Left colon (tissue), 2 donors: ENCODE data around the gene RBM27. TPM values are rescaled to one million over a fixed set of nuclear protein-coding genes. Genes with fewer than 3 reads are reported as not detected.
"Not testable (repeated sequence)": the region's sequence is repeated elsewhere in the genome, so short reads cannot be mapped to it uniquely, and the experiment has no call there.

Experiments
- ATAC-seq: fragments of 200-7000 bp; cut with Tn5 transposase; one replicate; pipeline ENCODE4 v1.9.1; 2020; ENCODE audit warnings: mild to moderate bottlenecking, moderate library complexity
- DNase-seq, 2 donors: peaks; one replicate each; pipeline ENCODE4 v3.0.0-alpha.2; 2020
- intact Hi-C, 2 donors: fragments of 100-400 bp; cut with DNase I in 1 of 2; cut with micrococcal nuclease in 1 of 2; formaldehyde crosslinking; loops; one replicate each; pipeline versions ENCODE4 v1.11.2 to v1.14.0; 2022; cut with DNase I, micrococcal nuclease
- long read RNA-seq: library from polyadenylated mRNA; unstranded; transcript quantifications from one replicate; pipeline ENCODE4 v2.0.0, GENCODE V29; 2021
- total RNA-seq, 2 donors: library from RNA; stranded (reverse); fragmentation: NEBNext Ultra II Directional; extraction: Animal tissue kit (Norgen Biotek cat#: 25700); gene quantifications; one replicate each; pipeline ENCODE4 v1.2.1, GENCODE V29; 2021
- donor health status: DM: no; HTN: no; CAD: no.
- donor health status: DM: yes; HTN: yes; CAD: no.

Gene RBM27, protein sequence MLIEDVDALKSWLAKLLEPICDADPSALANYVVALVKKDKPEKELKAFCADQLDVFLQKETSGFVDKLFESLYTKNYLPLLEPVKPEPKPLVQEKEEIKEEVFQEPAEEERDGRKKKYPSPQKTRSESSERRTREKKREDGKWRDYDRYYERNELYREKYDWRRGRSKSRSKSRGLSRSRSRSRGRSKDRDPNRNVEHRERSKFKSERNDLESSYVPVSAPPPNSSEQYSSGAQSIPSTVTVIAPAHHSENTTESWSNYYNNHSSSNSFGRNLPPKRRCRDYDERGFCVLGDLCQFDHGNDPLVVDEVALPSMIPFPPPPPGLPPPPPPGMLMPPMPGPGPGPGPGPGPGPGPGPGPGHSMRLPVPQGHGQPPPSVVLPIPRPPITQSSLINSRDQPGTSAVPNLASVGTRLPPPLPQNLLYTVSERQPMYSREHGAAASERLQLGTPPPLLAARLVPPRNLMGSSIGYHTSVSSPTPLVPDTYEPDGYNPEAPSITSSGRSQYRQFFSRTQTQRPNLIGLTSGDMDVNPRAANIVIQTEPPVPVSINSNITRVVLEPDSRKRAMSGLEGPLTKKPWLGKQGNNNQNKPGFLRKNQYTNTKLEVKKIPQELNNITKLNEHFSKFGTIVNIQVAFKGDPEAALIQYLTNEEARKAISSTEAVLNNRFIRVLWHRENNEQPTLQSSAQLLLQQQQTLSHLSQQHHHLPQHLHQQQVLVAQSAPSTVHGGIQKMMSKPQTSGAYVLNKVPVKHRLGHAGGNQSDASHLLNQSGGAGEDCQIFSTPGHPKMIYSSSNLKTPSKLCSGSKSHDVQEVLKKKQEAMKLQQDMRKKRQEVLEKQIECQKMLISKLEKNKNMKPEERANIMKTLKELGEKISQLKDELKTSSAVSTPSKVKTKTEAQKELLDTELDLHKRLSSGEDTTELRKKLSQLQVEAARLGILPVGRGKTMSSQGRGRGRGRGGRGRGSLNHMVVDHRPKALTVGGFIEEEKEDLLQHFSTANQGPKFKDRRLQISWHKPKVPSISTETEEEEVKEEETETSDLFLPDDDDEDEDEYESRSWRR
- 10 to 100 TPM; 17.6 to 20.1 TPM for total RNA-seq
- long read RNA-seq, full-length matches to known transcripts: 3 of 17 reads
- long read RNA-seq, partial matches to known transcripts: 9 of 17 reads
- long read RNA-seq, other reads (novel, unspliced or antisense): 5 of 17 reads

DNA sequence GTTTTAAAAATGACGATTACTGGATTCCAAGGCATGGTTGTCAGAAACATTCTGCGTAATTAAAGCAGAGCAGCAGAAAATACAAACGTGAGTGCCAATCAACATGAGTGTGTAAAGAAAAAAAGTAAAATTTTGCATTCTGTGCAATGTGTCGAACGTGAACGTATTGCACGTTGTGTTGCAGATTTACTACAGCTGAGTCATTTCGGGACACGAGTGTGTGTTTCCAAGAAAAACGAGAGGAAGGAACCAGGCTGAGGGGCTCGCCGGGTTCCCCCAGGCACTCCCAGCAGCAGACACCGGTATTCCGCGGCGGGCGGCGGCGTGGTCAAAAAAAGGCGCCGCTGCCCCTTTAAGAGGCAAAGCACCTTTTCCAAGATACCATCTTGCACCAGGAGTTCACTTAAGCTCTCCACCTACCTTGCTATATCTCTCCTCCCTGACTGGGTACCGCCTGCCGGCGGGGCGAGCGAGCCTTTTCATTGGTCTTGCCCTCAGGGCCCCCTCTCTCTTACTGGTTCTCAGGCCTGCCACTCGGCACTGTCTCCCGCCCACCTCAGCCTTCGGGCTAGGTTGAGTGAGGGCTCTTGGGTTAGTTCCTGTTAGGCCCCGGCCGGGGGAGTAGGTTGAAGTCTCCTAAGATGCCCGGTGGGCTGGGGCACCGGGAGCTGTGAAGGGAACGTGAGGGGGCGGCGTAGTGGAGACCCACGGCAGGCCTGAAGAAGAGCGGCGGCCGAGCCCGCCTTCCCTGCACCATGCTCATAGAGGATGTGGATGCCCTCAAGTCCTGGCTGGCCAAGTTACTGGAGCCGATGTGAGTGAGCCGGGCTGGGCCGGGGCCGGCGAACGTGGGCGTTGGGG, at the start of gene RBM27:
Gene RBM27 (plus strand): TSS at position 595 of the 861 bp plus-strand sequence. CDS start 161 bp downstream, at position 756.
- peak; percentile 100 for ATAC-seq
- intact Hi-C loops: no loop called here
- DNase-seq: peak; percentile 96 to 97

DNA sequence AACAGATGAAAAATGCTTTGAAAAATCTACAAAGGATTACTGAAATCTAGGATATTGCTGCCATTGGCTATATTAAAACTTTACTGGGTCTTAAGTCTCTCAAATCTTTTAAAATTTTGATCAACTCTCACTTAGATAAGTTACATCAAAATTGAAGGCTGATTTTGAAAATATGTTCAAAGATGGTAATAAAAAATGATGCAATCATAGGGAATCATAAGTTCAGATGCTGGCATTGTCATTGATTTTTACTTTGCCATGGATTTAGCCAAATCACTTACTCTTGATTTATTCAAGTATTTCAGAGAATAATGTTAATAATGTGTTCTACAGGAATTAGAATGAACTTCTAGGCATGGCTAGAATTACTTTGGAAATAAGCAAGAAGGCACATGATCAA, 45.1 kb upstream of the RBM27 start:
- DNase-seq (no peak), ATAC-seq (no peak)
- intact Hi-C loops: no loop called here

DNA sequence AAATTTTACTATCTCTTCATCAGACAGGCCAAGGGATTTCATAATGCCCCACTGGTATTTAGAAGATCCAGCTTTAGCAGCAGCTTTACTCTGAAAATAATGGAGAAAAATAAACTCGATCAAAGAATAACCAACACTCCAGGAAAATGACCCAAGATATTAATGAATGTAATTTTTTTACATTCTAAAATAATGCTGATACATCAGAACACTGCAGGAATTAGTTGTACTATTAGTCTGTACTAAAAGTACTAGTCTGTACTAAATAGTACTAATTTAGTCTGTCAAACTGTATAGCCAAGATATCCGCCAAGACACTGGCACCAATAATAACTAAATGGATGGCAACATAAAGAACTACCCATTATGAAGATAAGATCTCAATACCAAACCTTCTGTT, 39.0 kb upstream of the RBM27 start:
- intact Hi-C loops: no loop called here
- ATAC-seq (no peak), DNase-seq (no peak)

DNA sequence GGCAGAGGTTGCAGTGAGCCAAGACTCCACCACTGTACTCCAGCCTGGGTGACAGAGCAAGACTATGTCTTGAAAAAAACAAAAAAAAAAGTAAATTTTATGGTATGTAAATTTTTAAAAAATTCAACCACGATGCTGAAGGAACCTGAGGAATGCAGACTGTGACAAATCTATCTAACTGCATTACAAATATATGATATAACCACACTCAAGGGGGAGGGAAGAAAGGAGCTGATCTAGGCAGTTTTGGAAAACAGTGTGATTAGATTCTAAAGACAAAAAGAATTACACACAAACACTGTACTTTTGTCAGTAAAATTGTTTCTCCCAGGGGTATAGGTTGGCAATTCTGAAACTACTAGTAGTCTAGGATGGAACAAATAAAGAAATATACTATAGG, 37.9 kb upstream of the RBM27 start:
- ATAC-seq (no peak), DNase-seq (no peak)
- intact Hi-C loops: no loop called here

GRCh38 chr5:146165903-146166302, 37.5 kb upstream of the RBM27 start:
- intact Hi-C loops: no loop called here
- DNase-seq (no peak), ATAC-seq (no peak)

DNA sequence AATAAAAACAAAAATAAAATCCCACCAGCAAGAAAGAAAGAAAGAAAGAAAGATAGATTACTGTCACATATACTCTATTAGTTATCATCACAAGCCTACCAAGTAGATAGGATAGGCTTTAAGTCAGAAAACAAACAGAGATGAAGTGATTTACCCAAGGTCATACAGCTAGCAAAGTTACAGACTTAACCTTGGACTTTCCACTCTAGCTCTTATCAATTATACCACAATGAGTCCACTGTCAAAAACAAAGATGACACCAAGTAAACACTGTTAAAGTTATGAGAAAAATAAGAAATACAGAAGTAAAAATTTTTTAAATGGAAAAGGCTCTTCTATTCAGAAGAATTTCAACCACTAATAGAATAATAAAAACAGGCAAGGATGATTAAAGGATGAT, 34.3 kb upstream of the RBM27 start:
- no peak for ATAC-seq
- DNase-seq: no peak
- intact Hi-C loops: no loop called here

DNA sequence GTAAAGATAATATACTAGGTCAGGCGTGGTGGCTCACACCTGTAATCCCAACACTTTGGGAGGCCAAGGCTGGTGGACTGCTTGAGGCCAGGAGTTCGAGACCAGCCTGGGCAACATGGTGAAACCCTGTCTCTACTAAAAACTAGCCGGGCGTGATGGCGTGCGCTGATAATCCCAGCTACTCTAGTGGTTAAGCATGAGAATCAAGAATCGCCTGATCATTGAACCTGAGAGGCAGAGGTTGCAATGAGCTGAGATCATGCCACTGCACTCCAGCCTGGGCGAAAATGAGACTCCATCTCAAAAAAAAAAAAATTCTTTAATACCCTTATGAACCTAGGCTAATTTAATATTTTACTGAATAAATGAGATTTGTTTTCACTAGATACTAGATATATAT, 30.4 kb upstream of the RBM27 start:
- DNase-seq, intact Hi-C loops, ATAC-seq: not testable (repeated sequence)

DNA sequence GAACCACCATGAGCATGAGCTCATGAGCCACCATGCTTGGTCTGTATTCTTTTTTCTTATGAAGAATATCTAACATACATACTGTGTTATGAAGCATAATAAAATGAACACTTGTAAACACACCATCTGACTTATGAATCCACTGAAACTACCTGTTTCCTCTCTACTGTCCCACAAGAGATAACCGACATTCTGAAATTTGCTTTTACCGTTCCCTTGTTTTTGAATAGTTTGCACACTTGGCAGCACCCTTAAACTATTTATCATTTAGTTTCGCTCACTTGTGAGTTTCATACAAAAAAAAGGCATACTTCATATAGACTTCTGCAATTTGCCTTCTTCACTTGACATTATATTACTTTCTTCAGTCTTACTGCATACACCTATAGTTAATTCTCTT, 29.8 kb upstream of the RBM27 start:
- ATAC-seq: no peak
- no peak for DNase-seq
- intact Hi-C loops: no loop called here

- intact Hi-C loops: no loop called here
- no peak for DNase-seq
- no peak for ATAC-seq
Observed at GRCh38 chr5:146176805-146177204, 26.6 kb upstream of the RBM27 start.

GRCh38 chr5:146179696-146180095, 23.7 kb upstream of the RBM27 start:
- ATAC-seq: no peak
- DNase-seq: no peak
- intact Hi-C loops: no loop called here

GRCh38 chr5:146183403-146183802, 20.0 kb upstream of the RBM27 start:
- intact Hi-C loops, ATAC-seq: not testable (repeated sequence)
- DNase-seq: peak in 1 of 2 donors; percentile 32

GRCh38 chr5:146185161-146185560, 18.2 kb upstream of the RBM27 start:
- DNase-seq (no peak), ATAC-seq (no peak)
- intact Hi-C loops: no loop called here

DNA sequence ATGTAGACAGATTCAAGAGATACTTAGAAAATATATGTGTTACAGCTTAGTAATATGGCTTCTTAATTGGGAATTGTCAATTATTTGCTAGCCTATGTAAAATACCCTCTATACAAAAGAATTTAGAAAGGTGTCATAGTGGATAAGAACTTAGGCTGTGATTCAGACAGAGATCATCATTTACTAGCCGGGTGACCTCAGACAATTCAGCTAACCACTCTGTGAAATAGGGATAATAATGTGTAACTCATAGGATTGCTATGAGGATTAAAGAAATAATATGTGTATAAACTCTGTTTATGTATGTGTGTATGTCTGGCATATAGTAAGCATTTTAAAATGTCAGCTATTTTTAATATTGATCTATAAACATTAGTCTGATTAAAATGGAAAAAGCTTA, 15.0 kb upstream of the RBM27 start:
- DNase-seq (no peak), ATAC-seq (no peak)

GRCh38 chr5:146192571-146193043, 10.8 kb upstream of the RBM27 start:
- no peak for ATAC-seq
- no peak for DNase-seq
- intact Hi-C loops: no loop called here

More for the DNA sequence above, 15.0 kb upstream of the RBM27 start:
- intact Hi-C loops: no loop called here

DNA sequence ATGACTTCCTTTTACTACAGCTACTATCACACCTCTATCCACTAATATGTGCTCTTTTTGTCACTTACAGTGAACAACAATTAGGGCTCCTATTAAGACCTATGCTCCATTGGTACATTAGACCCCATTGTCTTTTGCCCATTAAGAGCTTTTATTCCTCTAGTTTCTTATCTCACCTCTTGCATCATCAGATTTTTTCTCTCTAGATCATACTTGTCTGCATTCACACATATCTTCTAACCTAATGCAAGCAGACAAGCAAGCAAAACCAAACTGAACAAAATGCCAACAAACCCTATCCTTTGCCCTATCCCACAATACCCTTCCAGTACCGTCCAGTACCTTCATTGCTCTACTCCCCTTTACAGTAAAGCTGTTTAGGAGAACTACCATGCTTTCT, 10.1 kb upstream of the RBM27 start:
- no peak for ATAC-seq
- DNase-seq: no peak
- intact Hi-C loops: no loop called here

DNA sequence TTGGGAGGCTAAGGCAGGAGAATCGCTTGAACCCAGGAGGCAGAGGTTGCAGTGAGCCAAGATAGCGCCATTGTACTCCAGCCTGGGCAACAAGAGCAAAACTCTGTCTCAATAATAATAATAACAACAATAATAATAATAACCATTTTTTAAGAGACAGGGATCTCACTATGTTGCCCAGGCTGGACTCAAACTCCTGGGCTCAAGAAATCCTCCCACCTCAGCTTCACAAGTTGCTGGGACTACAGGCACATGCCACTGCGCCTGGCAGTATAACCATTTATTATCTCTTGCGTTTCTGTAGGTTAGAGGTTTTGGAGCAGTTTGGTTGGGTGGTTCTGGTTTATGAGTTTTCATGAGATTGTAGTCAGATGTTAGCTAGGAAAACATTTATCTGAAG, 8.4 kb upstream of the RBM27 start:
- DNase-seq, intact Hi-C loops, ATAC-seq: not testable (repeated sequence)

- DNase-seq (no peak), ATAC-seq (no peak)
- intact Hi-C loops: no loop called here
Observed at GRCh38 chr5:146196459-146197048, 6.9 kb upstream of the RBM27 start.
